Keratinocyte (primary cell): ENCODE measurements around the gene SMG6. TPM values are rescaled to one million over a fixed set of nuclear protein-coding genes. Genes with fewer than 3 reads are reported as not detected.

Experiments
- DNase-seq: peaks from one replicate; pipeline ENCODE4 v3.0.0-alpha.2; 2011; ENCODE audit warnings: low read depth, missing footprints, low spot score
- FAIRE-seq: peaks from 2 replicates; lab custom pipeline; 2011; peaks lifted over from hg19 to GRCh38; lab: Jason Lieb, UNC
- H2AFZ ChIP-seq: 2 replicates; pipeline ENCODE4 v1.6.0; 2012; ENCODE audit warnings: low read length, control low read depth, inconsistent platforms; ENCODE audit not compliant: control insufficient read depth
- H3K27ac ChIP-seq: 2 replicates; pipeline ENCODE4 v1.5.1; 2011; ENCODE audit warnings: low read length; ENCODE audit not compliant: control insufficient read depth, insufficient read depth
- H3K27me3 ChIP-seq: 3 replicates; pipeline ENCODE4 v1.6.0; 2011; ENCODE audit warnings: low read length; ENCODE audit not compliant: control insufficient read depth, insufficient read depth; ENCODE audit errors: extremely low read depth
- H3K36me3 ChIP-seq, 2 experiments: 2 replicates in 1 of 2; 3 replicates in 1 of 2; pipeline ENCODE4 v1.5.1; 2011; ENCODE audit warnings: low read length in 2 of 2, mild to moderate bottlenecking in 1 of 2; ENCODE audit not compliant: control insufficient read depth in 2 of 2, insufficient read depth in 2 of 2; ENCODE audit errors: extremely low read depth in 1 of 2
- H3K4me1 ChIP-seq: 3 replicates; pipeline ENCODE4 v1.5.1; 2011; ENCODE audit warnings: low read length; ENCODE audit not compliant: control insufficient read depth, insufficient read depth; ENCODE audit errors: extremely low read depth
- H3K4me2 ChIP-seq: 3 replicates; pipeline ENCODE4 v1.6.0; 2011; ENCODE audit warnings: low read depth, low read length; ENCODE audit not compliant: control insufficient read depth, insufficient read depth; ENCODE audit errors: extremely low read depth
- H3K4me3 ChIP-seq, 3 experiments: fragments of 200-600 bp in 1 of 3; sonication (generic) in 1 of 3; 2 replicates in 2 of 3; 3 replicates in 1 of 3; pipeline ENCODE4 v1.5.1; 2011 to 2016; ENCODE audit warnings: low read length in 3 of 3, mild to moderate bottlenecking in 3 of 3, control low read depth in 2 of 3, inconsistent platforms in 1 of 3, low read depth in 1 of 3, mixed read lengths in 1 of 3, mixed run types in 1 of 3, moderate library complexity in 1 of 3; ENCODE audit not compliant: control insufficient read depth in 2 of 3, insufficient read depth in 2 of 3; ENCODE audit errors: extremely low read depth in 1 of 3
- H3K79me2 ChIP-seq: 2 replicates; pipeline ENCODE4 v1.6.0; 2012; ENCODE audit warnings: low read length; ENCODE audit not compliant: control insufficient read depth, insufficient read depth
- H3K9ac ChIP-seq: 3 replicates; pipeline ENCODE4 v1.6.0; 2011; ENCODE audit warnings: low read length; ENCODE audit not compliant: control insufficient read depth, insufficient read depth; ENCODE audit errors: extremely low read depth
- H3K9me1 ChIP-seq: 3 replicates; pipeline ENCODE4 v1.6.0; 2011; ENCODE audit warnings: low read length; ENCODE audit not compliant: control insufficient read depth, insufficient read depth; ENCODE audit errors: extremely low read depth
- H3K9me3 ChIP-seq: 2 replicates; pipeline ENCODE4 v1.5.1; 2012; ENCODE audit warnings: low read depth, low read length; ENCODE audit not compliant: control insufficient read depth
- H4K20me1 ChIP-seq: 3 replicates; pipeline ENCODE4 v1.6.0; 2011; ENCODE audit warnings: low read length; ENCODE audit not compliant: control insufficient read depth, insufficient read depth; ENCODE audit errors: extremely low read depth
- EZH2 ChIP-seq: IDR thresholded peaks from one replicate; pipeline ENCODE4 v1.6.1; 2012; ENCODE audit warnings: inconsistent platforms, mild to moderate bottlenecking, low read length, moderate library complexity
- dilution Hi-C: fragments of 300-500 bp; cut with MboI; formaldehyde crosslinking; loops from one replicate; pipeline ENCODE4 v1.7.0; 2020; ENCODE audit warnings: low sequenced_read_pairs; ENCODE audit not compliant: extremely low pct_ligation_motif_present
- polyA plus RNA-seq, 5 experiments: library from polyadenylated mRNA; depleted of rRNA in 3 of 5; stranded (reverse) in 3 of 5; stranded (forward) in 1 of 5; unstranded in 1 of 5; fragments of >200 nt; gene quantifications; 1 replicate in 1 of 5; 2 replicates in 3 of 5; 3 replicates in 1 of 5; pipeline versions ENCODE4 v1.2.1 to v1.2.3, GENCODE V29; 2011 to 2012; ENCODE audit warnings: missing spikeins in 2 of 5, low read depth in 1 of 5, low replicate concordance in 1 of 5
- TF ChIP-seq, protein P1 (sequence below), 3 experiments: IDR thresholded peaks in 1 of 3; conservative IDR thresholded peaks in 1 of 3; optimal IDR thresholded peaks in 1 of 3; 2 replicates in 2 of 3; 3 replicates in 1 of 3; pipeline versions ENCODE3 to v1.5.1; 2011; ENCODE audit warnings: low read length in 3 of 3, mild to moderate bottlenecking in 3 of 3, moderate library complexity in 2 of 3, control low read depth in 1 of 3, inconsistent platforms in 1 of 3; ENCODE audit not compliant: insufficient read depth in 2 of 3; ENCODE audit errors: extremely low read depth in 1 of 3

The SMG6 gene
- polyA plus RNA-seq, 1 donor (not counting 4 experiments of a cell fraction or from before 2014, with no cell fraction given): 3.6 TPM

DNA sequence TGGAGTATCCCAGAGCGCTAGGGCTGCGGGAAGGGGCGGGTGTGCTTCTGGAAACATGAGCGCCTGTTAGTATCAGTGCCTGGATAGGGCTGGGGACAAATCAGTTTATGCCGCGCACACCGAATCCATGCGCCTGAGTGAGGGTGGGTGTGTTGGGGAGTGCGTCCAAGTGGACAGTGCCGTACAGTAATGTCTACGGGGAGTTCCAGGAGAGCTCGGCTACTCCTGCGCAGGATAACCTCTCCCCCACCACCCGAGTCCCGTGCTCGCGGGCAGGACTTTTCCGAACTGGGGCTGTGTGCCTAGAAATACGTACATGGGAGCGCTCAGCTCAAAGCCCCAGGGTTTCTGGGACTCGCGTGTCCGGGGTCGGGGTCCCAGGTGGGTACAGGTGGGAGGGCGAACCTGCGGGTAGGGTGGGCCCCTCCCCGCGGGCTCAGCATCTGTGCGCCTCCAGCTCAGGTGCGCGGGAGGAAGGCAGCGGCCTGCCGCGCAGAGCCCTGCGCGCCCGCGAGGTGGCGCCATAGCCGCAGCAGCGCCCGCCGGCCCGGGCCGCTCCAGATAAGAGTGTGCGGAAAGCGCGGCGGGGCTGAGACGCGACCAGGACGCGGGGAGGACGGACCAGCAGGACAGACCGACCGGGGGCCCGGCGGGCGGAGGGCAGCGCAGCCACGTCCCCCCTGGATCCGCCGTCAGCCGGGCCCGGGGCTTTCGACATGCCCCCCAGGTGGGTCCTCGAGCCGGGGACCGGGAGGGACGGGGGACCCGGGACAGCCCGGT lies 248.9 kb downstream of the SMG6 start, which contains the start of gene HIC1:
Gene HIC1, plus strand, starts transcription at position 592 of the 780 bp plus-strand sequence. CDS start 1,588 bp downstream, outside the sequence.
- FAIRE-seq: no peak
- peak within 1 kb of the TSS; percentile 56 for H3K9ac ChIP-seq
- H3K4me2 ChIP-seq: peak within 1 kb of the TSS; percentile 78
- peaks cover 15% of the 10 kb centered on the region for H3K27me3 ChIP-seq
- H3K9me1 ChIP-seq: no peaks in the 10 kb centered on the region
- peaks cover 14% of the 10 kb centered on the region for H3K4me1 ChIP-seq
- DNase-seq: no peak
- peak within 1 kb of the TSS; percentile 30 for H2AFZ ChIP-seq
- no peak for TF ChIP-seq EZH2
- TF ChIP-seq, protein P1, sequence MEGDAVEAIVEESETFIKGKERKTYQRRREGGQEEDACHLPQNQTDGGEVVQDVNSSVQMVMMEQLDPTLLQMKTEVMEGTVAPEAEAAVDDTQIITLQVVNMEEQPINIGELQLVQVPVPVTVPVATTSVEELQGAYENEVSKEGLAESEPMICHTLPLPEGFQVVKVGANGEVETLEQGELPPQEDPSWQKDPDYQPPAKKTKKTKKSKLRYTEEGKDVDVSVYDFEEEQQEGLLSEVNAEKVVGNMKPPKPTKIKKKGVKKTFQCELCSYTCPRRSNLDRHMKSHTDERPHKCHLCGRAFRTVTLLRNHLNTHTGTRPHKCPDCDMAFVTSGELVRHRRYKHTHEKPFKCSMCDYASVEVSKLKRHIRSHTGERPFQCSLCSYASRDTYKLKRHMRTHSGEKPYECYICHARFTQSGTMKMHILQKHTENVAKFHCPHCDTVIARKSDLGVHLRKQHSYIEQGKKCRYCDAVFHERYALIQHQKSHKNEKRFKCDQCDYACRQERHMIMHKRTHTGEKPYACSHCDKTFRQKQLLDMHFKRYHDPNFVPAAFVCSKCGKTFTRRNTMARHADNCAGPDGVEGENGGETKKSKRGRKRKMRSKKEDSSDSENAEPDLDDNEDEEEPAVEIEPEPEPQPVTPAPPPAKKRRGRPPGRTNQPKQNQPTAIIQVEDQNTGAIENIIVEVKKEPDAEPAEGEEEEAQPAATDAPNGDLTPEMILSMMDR (optimal IDR thresholded peaks at IDR 0.05 in 1 of 3, IDR thresholded peaks at IDR 0.05 in 1 of 3, conservative IDR thresholded peaks at IDR 0.05 in 1 of 3; ENCODE audit: extremely low read depth in 1 of 3, insufficient read depth in 2 of 3, low read length in 3 of 3): peak; percentile 59 to 86 (median 73)
- peaks cover 5% of the 10 kb centered on the region for H3K79me2 ChIP-seq
- no peaks in the 10 kb centered on the region for H3K36me3 ChIP-seq
- peaks cover 9% of the 10 kb centered on the region for H4K20me1 ChIP-seq
- dilution Hi-C loops: no loop called here
- H3K9me3 ChIP-seq: no peaks in the 10 kb centered on the region
- peak within 1 kb of the TSS; percentile 43 to 70 (median 63) for H3K4me3 ChIP-seq
- peak within 1 kb of the TSS; percentile 4 for H3K27ac ChIP-seq

DNA sequence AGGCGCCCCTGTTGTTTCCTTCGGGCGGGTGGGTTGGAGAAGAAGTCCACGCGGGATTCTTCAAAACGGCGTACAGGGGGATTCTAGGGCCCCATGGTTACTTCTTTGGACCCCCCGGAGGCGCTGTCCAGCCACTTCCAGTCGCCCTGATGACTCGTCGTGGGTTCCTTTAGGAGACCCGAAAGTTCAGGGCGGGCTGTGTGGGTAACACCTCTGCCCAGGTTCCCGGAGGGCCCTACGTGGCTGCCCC lies 249.4 kb downstream of the SMG6 start:
- FAIRE-seq (no peak), DNase-seq (no peak)
- TF ChIP-seq EZH2: no peak
- TF ChIP-seq, protein P1 (optimal IDR thresholded peaks at IDR 0.05 in 1 of 3, IDR thresholded peaks at IDR 0.05 in 1 of 3, conservative IDR thresholded peaks at IDR 0.05 in 1 of 3; ENCODE audit: extremely low read depth in 1 of 3, insufficient read depth in 2 of 3, low read length in 3 of 3): no peak
- Histone ChIP-seq H3K9me3 (no peaks in the 10 kb centered on the region), H4K20me1 (peaks cover 9% of the 10 kb centered on the region), H3K4me3 (peak overlapping the region; percentile 33 to 70 (median 63)), H3K79me2 (peaks cover 5% of the 10 kb centered on the region), H3K9ac (peak overlapping the region; percentile 28), H3K4me1 (peaks cover 16% of the 10 kb centered on the region), H3K27me3 (peaks cover 15% of the 10 kb centered on the region), H3K4me2 (peak overlapping the region; percentile 78), H3K27ac (no peak overlapping the region), H3K9me1 (no peaks in the 10 kb centered on the region), H2AFZ (no peak overlapping the region), H3K36me3 (no peaks in the 10 kb centered on the region)
- dilution Hi-C loops: no loop called here
